Fibroblast of lung (primary cell): ENCODE data around the gene ALDH3A1. TPM values are rescaled to one million over a fixed set of nuclear protein-coding genes. Genes with fewer than 3 reads are reported as not detected.

Experiments used
- DNase-seq, 2 donors: peaks; one replicate each; pipeline versions ENCODE4 v3.0.0 to v3.0.0-alpha.2; 2010; ENCODE audit warnings: low read depth in 2 of 2
- H2AFZ ChIP-seq: 2 replicates; pipeline ENCODE4 v1.5.1; 2012; ENCODE audit warnings: low read length, control low read depth, inconsistent platforms
- H3K27ac ChIP-seq: 2 replicates; pipeline ENCODE4 v1.5.1; 2011; ENCODE audit warnings: low read length, control low read depth; ENCODE audit not compliant: insufficient read depth
- H3K27me3 ChIP-seq: 2 replicates; pipeline ENCODE4 v1.5.1; 2011; ENCODE audit warnings: mild to moderate bottlenecking, low read length; ENCODE audit not compliant: control insufficient read depth, insufficient read depth
- H3K36me3 ChIP-seq: 2 replicates; pipeline ENCODE4 v1.5.1; 2011; ENCODE audit warnings: low read length; ENCODE audit not compliant: control insufficient read depth, insufficient read depth
- H3K4me1 ChIP-seq: 2 replicates; pipeline ENCODE4 v1.5.1; 2011; ENCODE audit warnings: low read length; ENCODE audit not compliant: control insufficient read depth, insufficient read depth; ENCODE audit errors: extremely low read depth
- H3K4me2 ChIP-seq: 2 replicates; pipeline ENCODE4 v1.5.1; 2011; ENCODE audit warnings: low read length, control low read depth; ENCODE audit not compliant: insufficient read depth; ENCODE audit errors: extremely low read depth
- H3K4me3 ChIP-seq, 4 experiments: fragments of 200-600 bp in 1 of 4; sonication (generic) in 1 of 4; replicated peaks in 1 of 4; 2 replicates each; pipeline ENCODE4 v1.5.1; 2011 to 2016; ENCODE audit warnings: low read length in 4 of 4, low read depth in 3 of 4, mild to moderate bottlenecking in 3 of 4, control low read depth in 2 of 4, inconsistent platforms in 1 of 4, mixed read lengths in 1 of 4; ENCODE audit not compliant: insufficient read depth in 1 of 4; ENCODE audit errors: control extremely low read depth in 1 of 4
- H3K79me2 ChIP-seq: 2 replicates; pipeline ENCODE4 v1.5.1; 2012; ENCODE audit warnings: mild to moderate bottlenecking, low read length, inconsistent platforms; ENCODE audit not compliant: control insufficient read depth, insufficient read depth
- H3K9ac ChIP-seq: 2 replicates; pipeline ENCODE4 v1.5.1; 2011; ENCODE audit warnings: mild to moderate bottlenecking, low read length, control low read depth; ENCODE audit not compliant: insufficient read depth
- H3K9me3 ChIP-seq: 2 replicates; pipeline ENCODE4 v1.5.1; 2012; ENCODE audit warnings: low read depth, low read length; ENCODE audit not compliant: control insufficient read depth, insufficient read depth
- H4K20me1 ChIP-seq: 2 replicates; pipeline ENCODE4 v1.5.1; 2011; ENCODE audit warnings: low read length; ENCODE audit not compliant: control insufficient read depth, insufficient read depth; ENCODE audit errors: extremely low read depth
- CTCF ChIP-seq, 2 donors: IDR thresholded peaks in 1 of 2; conservative IDR thresholded peaks in 1 of 2; 1 replicate in 1 of 2; 2 replicates in 1 of 2; pipeline ENCODE4 v1.5.1; 2011 to 2012; ENCODE audit warnings: low read length in 2 of 2, control low read depth in 1 of 2, inconsistent platforms in 1 of 2, low read depth in 1 of 2, mild to moderate bottlenecking in 1 of 2
- EZH2 ChIP-seq: IDR thresholded peaks from 2 replicates; pipeline ENCODE4 v1.5.1; 2012; ENCODE audit warnings: low read length, control low read depth, mild to moderate bottlenecking; ENCODE audit errors: missing control alignments
- polyA plus RNA-seq, 2 donors: library from polyadenylated mRNA; depleted of rRNA in 1 of 2; stranded (reverse) in 1 of 2; unstranded in 1 of 2; fragments of >200 nt; gene quantifications; 2 replicates each; pipeline ENCODE4 v1.2.1, GENCODE V29; 2011 to 2012; ENCODE audit warnings: missing spikeins in 1 of 2
- total RNA-seq: library from RNA; depleted of rRNA; stranded (reverse); fragments of >200 nt; gene quantifications from 2 replicates; pipeline ENCODE4 v1.2.1, GENCODE V29; 2014

The ALDH3A1 gene
- total and polyA plus RNA-seq, 2 donors (not counting 1 experiment from before 2014, with no cell fraction given) = 0.17 to 1.0 TPM

- Histone ChIP-seq H3K27me3 (no peaks in the 10 kb centered on the region), H3K4me2 (no peak overlapping the region), H3K36me3 (no peaks in the 10 kb centered on the region), H4K20me1 (no peaks in the 10 kb centered on the region), H3K27ac (no peak overlapping the region), H3K4me1 (no peaks in the 10 kb centered on the region), H2AFZ (no peak overlapping the region), H3K9me3 (no peaks in the 10 kb centered on the region), H3K4me3 (no peak overlapping the region), H3K79me2 (no peaks in the 10 kb centered on the region), H3K9ac (no peak overlapping the region)
- no peak for TF ChIP-seq CTCF (conservative IDR thresholded peaks at IDR 0.05 in 1 of 2, IDR thresholded peaks at IDR 0.05 in 1 of 2; ENCODE audit: low read depth in 1 of 2, low read length in 2 of 2)
- TF ChIP-seq EZH2 = no peak
- no peak for DNase-seq
Observed at GRCh38 chr17:19738073-19738449, 10.0 kb downstream of the ALDH3A1 start.

- H3K36me3 ChIP-seq = no peaks in the 10 kb centered on the region
- H3K4me1 ChIP-seq = no peaks in the 10 kb centered on the region
- TF ChIP-seq EZH2 = no peak
- TF ChIP-seq CTCF (conservative IDR thresholded peaks at IDR 0.05 in 1 of 2, IDR thresholded peaks at IDR 0.05 in 1 of 2; ENCODE audit: low read depth in 1 of 2, low read length in 2 of 2) = no peak
- no peaks in the 10 kb centered on the region for H3K9me3 ChIP-seq
- H2AFZ ChIP-seq = no peak overlapping the region
- H3K4me2 ChIP-seq = no peak overlapping the region
- DNase-seq = no peak
- H3K79me2 ChIP-seq = no peaks in the 10 kb centered on the region
- no peaks in the 10 kb centered on the region for H4K20me1 ChIP-seq
- H3K27ac ChIP-seq = no peak overlapping the region
- H3K4me3 ChIP-seq = no peak overlapping the region
- H3K27me3 ChIP-seq = no peaks in the 10 kb centered on the region
- no peak overlapping the region for H3K9ac ChIP-seq
Observed at GRCh38 chr17:19737305-19738072, 10.6 kb downstream of the ALDH3A1 start.

GRCh38 chr17:19736071-19736470, 12.0 kb downstream of the ALDH3A1 start:
- Histone ChIP-seq H3K9me3 (no peaks in the 10 kb centered on the region), H3K4me2 (no peak overlapping the region), H3K4me1 (no peaks in the 10 kb centered on the region), H2AFZ (no peak overlapping the region), H3K27ac (no peak overlapping the region), H3K36me3 (no peaks in the 10 kb centered on the region), H3K4me3 (no peak overlapping the region), H4K20me1 (no peaks in the 10 kb centered on the region), H3K27me3 (no peaks in the 10 kb centered on the region), H3K79me2 (no peaks in the 10 kb centered on the region), H3K9ac (no peak overlapping the region)
- no peak for TF ChIP-seq EZH2
- DNase-seq = no peak
